ENCODE data around the gene SENP3.

SENP3 gene

GRCh38 chr17:7561589-7562207, at the start of gene SENP3:
Gene SENP3 (plus strand): TSS chr17:7561919. CDS start chr17:7563077, 1,158 bp downstream.
- DNase-seq (ENCODE audit: low spot score) = peak; percentile 93

GRCh38 chr17:7512105-7512504, 49.6 kb upstream of the SENP3 start:
- no peak for DNase-seq (ENCODE audit: low spot score)

DNA sequence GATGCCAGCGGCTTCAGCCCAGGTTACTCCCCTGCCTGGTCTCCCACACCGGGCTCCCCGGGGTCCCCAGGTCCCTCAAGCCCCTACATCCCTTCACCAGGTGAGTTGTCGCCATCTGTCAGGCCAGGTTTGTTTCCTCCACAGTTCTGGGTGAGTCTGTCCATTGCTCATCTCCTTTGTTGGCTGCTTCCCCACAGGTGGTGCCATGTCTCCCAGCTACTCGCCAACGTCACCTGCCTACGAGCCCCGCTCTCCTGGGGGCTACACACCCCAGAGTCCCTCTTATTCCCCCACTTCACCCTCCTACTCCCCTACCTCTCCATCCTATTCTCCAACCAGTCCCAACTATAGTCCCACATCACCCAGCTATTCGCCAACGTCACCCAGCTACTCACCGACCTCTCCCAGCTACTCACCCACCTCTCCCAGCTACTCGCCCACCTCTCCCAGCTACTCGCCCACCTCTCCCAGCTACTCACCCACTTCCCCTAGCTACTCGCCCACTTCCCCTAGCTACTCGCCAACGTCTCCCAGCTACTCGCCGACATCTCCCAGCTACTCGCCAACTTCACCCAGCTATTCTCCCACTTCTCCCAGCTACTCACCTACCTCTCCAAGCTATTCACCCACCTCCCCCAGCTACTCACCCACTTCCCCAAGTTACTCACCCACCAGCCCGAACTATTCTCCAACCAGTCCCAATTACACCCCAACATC, 48.7 kb upstream of the SENP3 start:
- no peak for DNase-seq (ENCODE audit: low spot score)

GRCh38 chr17:7513850-7514419, 47.8 kb upstream of the SENP3 start:
- no peak for DNase-seq (ENCODE audit: low spot score)

- no peak for DNase-seq (ENCODE audit: low spot score)
Observed at GRCh38 chr17:7515911-7516610, 45.7 kb upstream of the SENP3 start.

GRCh38 chr17:7523033-7523432, 38.7 kb upstream of the SENP3 start:
- DNase-seq (ENCODE audit: low spot score) = no peak

DNA sequence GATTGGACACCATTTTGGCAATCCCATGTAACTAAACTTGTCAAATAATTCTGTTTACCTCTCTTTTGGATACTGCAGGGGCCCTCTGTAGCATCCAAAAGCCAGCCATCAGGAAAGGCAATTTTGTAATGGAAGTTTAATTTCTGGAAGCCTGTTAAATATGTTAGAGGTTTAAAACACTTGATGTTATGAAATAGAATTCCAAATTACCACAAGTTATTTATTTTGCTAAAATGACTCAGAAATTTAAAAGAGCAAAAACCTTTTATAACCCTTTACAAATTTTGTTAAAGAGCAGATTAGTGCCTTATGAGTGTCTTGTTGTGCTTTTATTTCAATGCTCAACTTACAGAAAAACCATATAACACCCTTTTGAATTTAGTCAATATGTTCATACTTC, 32.9 kb upstream of the SENP3 start:
- no peak for DNase-seq (ENCODE audit: low spot score)

GRCh38 chr17:7530023-7530900, 31.5 kb upstream of the SENP3 start:
- no peak for DNase-seq (ENCODE audit: low spot score)

- DNase-seq (ENCODE audit: low spot score) = no peak
Observed at GRCh38 chr17:7538050-7538449, 23.7 kb upstream of the SENP3 start.

GRCh38 chr17:7538891-7539545, 22.7 kb upstream of the SENP3 start:
- no peak for DNase-seq (ENCODE audit: low spot score)

DNA sequence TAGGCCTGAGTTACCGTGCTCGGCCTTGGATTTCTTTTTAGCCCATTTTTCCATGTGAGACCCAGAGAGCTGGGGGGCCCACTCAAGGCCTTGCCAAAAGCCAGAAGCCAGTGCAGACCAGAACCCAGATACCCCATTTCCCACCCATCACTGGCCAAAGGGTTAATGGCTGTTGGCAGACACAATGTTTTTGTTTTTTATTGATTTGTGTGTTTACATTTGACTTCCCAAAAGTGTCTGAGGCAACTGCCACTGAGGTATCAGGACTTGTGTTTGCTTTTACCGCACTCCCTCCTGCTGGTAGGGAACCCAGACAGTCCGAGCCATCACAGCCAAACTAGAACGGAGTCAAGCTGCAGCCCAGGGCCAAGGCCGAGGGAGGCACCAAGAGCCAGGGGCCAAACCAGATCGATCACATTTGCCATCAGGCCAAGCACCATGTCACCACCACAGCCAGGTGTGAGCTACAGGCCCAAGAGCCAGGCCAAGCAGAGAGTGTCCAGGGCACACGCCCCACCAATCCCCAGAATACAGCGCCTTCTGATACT, 20.6 kb upstream of the SENP3 start:
- no peak for DNase-seq (ENCODE audit: low spot score)

- DNase-seq (ENCODE audit: low spot score) = no peak
Observed at GRCh38 chr17:7544911-7545310, 16.8 kb upstream of the SENP3 start.

DNA sequence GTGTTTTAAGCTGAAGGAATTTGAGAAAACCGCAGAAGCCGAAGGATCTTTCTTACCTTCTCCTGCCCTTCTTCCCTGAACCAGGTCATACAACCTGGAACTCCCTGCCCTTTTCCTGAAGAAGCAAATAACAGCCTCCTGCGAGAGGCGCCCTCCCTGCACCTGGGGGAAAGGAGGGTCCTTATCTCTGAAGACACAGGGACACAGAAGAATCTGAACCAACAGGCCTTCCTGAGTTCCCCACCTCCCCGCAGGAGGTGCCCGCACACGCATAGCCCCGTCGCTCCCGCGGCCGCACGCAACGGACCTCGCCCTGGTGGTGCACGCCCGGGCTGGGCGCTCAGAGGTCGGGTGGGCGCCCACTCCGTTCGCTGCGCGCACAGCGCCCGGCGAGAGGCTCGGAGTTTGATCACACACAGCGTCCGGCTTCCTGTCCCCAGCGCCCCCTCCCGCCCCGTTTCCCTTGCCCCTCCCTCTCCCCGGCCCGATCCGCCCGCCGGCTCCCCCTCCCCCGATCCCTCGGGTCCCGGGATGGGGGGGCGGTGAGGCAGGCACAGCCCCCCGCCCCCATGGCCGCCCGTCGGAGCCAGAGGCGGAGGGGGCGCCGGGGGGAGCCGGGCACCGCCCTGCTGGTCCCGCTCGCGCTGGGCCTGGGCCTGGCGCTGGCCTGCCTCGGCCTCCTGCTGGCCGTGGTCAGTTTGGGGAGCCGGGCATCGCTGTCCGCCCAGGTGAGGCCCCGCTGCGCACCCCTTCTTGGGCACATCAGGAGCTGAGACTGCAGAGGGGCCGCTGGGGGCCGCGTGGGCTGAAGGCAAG, 12.9 kb upstream of the SENP3 start, which contains the start of gene TNFSF12:
Gene TNFSF12, plus strand, starts transcription at position 474 of the 816 bp plus-strand sequence. Its CDS starts 96 bp downstream, at position 570.
- DNase-seq (ENCODE audit: low spot score) = no peak

DNA sequence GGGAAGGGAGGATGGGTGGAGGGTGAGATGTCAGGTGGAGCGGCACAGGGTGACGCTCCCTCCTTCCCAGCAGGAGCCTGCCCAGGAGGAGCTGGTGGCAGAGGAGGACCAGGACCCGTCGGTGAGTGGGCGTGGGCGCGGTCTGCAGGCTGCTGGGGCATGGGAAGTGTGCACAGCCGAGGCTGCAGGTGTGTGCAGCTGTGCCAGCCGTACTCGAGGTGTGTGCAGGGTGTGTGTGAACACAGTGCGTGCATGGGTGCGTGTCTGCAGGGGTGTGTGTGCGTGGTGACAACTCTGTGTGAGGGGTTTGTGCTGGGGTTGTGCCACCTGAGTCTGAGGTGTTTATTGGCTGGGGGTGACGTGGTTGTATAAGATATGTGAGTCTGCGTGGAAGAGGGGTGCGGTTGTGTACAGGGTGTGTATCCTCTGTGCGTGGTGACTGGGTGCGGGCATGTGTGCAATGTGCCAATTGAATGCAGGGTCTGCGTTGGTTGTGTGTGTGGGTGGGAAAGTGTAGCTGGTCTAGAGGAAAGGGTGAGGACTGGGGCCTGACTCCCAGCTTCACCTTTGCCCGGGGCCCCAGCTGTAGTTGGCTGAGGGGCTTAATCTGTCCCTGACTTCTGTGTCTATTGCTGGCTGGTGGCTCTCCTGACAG, 12.2 kb upstream of the SENP3 start:
- no peak for DNase-seq (ENCODE audit: low spot score)

DNA sequence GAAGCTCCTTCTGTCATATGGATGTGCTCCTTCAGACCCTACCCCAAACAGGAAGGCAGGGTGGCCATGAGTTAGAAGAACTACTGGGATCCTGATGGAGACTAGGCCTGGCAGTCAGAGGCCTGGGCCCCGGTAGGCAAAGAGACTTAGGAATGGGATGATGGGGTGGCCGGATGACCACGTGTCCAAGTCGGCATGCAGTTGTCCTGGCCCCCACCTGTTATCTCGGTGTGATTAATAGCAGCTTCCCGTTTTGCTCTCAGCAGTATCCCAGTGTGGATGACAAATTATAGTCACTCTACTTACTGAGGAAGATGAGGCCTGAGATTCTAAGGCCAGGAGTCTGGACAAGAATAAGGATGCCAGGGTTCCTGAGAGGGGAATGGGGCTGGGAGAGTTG, 11.4 kb upstream of the SENP3 start:
- no peak for DNase-seq (ENCODE audit: low spot score)

GRCh38 chr17:7551396-7551795, 10.3 kb upstream of the SENP3 start:
- DNase-seq (ENCODE audit: low spot score) = no peak

- DNase-seq (ENCODE audit: low spot score) = no peak
Observed at GRCh38 chr17:7552621-7553051, 9.1 kb upstream of the SENP3 start.

GRCh38 chr17:7553356-7553755, 8.4 kb upstream of the SENP3 start:
- DNase-seq (ENCODE audit: low spot score) = no peak

DNA sequence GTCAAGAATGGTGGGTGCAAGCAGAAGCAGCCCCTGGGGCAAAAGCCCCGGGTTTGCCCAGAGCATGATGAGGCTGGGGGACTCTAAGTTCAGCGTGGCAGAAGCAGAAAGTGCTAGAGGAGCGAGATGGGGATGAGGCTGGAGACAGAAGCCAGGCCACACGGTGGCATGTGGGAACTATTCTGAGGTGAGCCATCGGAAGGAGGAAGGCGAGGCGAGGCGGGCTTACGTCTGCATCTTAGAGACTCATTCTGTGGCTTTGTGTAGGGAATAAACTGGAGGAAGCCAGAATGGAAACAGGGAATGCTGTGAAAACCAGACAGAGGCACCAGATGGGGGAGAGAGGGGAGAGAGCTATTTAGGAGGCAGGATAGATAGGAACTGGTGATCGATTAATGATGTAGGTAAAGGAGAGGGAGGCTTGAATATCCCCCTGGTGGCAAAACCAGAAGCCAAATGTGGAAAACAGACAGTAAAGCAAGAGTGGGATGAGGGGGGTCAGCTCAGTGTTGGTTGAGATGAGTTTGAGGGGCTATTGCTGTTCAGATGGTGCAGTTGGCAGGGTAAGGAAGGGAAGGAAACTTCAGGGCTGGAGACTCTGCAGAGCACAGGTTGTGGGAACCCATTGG, 6.3 kb upstream of the SENP3 start:
- no peak for DNase-seq (ENCODE audit: low spot score)
